ENCODE measurements around the gene ANAPC10.

ANAPC10 gene

GRCh38 chr4:145130788-145131399 is 32.9 kb upstream of the ANAPC10 start:
- no peak overlapping the region for H3K4me3 ChIP-seq (ENCODE audit: low read length)
- H3K27me3 ChIP-seq (ENCODE audit: control insufficient read depth, low read length), result no peaks in the 10 kb centered on the region
- TF ChIP-seq EZH2phosphoT487 (IDR thresholded peaks at IDR 0.05; ENCODE audit: borderline replicate concordance, low read length) (no peak), CTCF (IDR thresholded peaks at IDR 0.05; ENCODE audit: low read depth, low read length, poor library complexity, severe bottlenecking) (no peak)
- H3K9me2 ChIP-seq (replicated peaks; ENCODE audit: control insufficient read depth, low read length), result no peaks in the 10 kb centered on the region
- H3K4me2 ChIP-seq (ENCODE audit: low read length), result no peak overlapping the region
- peaks cover 64% of the 10 kb centered on the region for H3K36me3 ChIP-seq (ENCODE audit: control insufficient read depth, low read length)
- peaks cover 18% of the 10 kb centered on the region for H3K4me1 ChIP-seq (ENCODE audit: control insufficient read depth, low read length)
- H3F3A ChIP-seq (ENCODE audit: control insufficient read depth, insufficient read depth), result peaks cover 52% of the 10 kb centered on the region
- no peaks in the 10 kb centered on the region for H4K20me1 ChIP-seq (ENCODE audit: control insufficient read depth, insufficient read depth, low read depth, low read length)
- H3K79me2 ChIP-seq (ENCODE audit: control insufficient read depth, low read length), result no peaks in the 10 kb centered on the region
- H3K27ac ChIP-seq (ENCODE audit: low read depth, low read length), result no peak overlapping the region
- no peaks in the 10 kb centered on the region for H3K9me3 ChIP-seq (ENCODE audit: control insufficient read depth, insufficient read depth, low read length)

- Histone ChIP-seq H3K4me1 (ENCODE audit: control insufficient read depth, low read length) (peaks cover 18% of the 10 kb centered on the region), H3K79me2 (ENCODE audit: control insufficient read depth, low read length) (no peaks in the 10 kb centered on the region), H3K4me2 (ENCODE audit: low read length) (no peak overlapping the region), H3K27ac (ENCODE audit: low read depth, low read length) (no peak overlapping the region), H4K20me1 (ENCODE audit: control insufficient read depth, insufficient read depth, low read depth, low read length) (no peaks in the 10 kb centered on the region), H3K9me2 (replicated peaks; ENCODE audit: control insufficient read depth, low read length) (no peaks in the 10 kb centered on the region), H3K4me3 (ENCODE audit: low read length) (no peak overlapping the region), H3K9me3 (ENCODE audit: control insufficient read depth, insufficient read depth, low read length) (no peaks in the 10 kb centered on the region), H3F3A (ENCODE audit: control insufficient read depth, insufficient read depth) (peaks cover 51% of the 10 kb centered on the region), H3K27me3 (ENCODE audit: control insufficient read depth, low read length) (no peaks in the 10 kb centered on the region), H3K36me3 (ENCODE audit: control insufficient read depth, low read length) (peaks cover 67% of the 10 kb centered on the region)
- TF ChIP-seq CTCF (IDR thresholded peaks at IDR 0.05; ENCODE audit: low read depth, low read length, poor library complexity, severe bottlenecking) (no peak), EZH2phosphoT487 (IDR thresholded peaks at IDR 0.05; ENCODE audit: borderline replicate concordance, low read length) (no peak)
Observed at GRCh38 chr4:145130130-145130529, 32.1 kb upstream of the ANAPC10 start.

- Histone ChIP-seq H3K36me3 (ENCODE audit: control insufficient read depth, low read length) (peaks cover 89% of the 10 kb centered on the region), H3K4me1 (ENCODE audit: control insufficient read depth, low read length) (no peaks in the 10 kb centered on the region), H3K4me3 (ENCODE audit: low read length) (no peak overlapping the region), H3K79me2 (ENCODE audit: control insufficient read depth, low read length) (no peaks in the 10 kb centered on the region), H3K9me2 (replicated peaks; ENCODE audit: control insufficient read depth, low read length) (no peaks in the 10 kb centered on the region), H3F3A (ENCODE audit: control insufficient read depth, insufficient read depth) (peaks cover 18% of the 10 kb centered on the region), H3K27me3 (ENCODE audit: control insufficient read depth, low read length) (no peaks in the 10 kb centered on the region), H3K9me3 (ENCODE audit: control insufficient read depth, insufficient read depth, low read length) (no peaks in the 10 kb centered on the region), H3K27ac (ENCODE audit: low read depth, low read length) (no peak overlapping the region), H3K4me2 (ENCODE audit: low read length) (no peak overlapping the region), H4K20me1 (ENCODE audit: control insufficient read depth, insufficient read depth, low read depth, low read length) (no peaks in the 10 kb centered on the region)
- TF ChIP-seq EZH2phosphoT487 (IDR thresholded peaks at IDR 0.05; ENCODE audit: borderline replicate concordance, low read length), result no peak
- no peak for TF ChIP-seq CTCF (IDR thresholded peaks at IDR 0.05; ENCODE audit: low read depth, low read length, poor library complexity, severe bottlenecking)
Observed at GRCh38 chr4:145125396-145125795, 27.4 kb upstream of the ANAPC10 start.

Measured in DOHH2 (cell line).